Thyroid gland (tissue), 4 donors: ENCODE data around the gene CDK13. TPM values are rescaled to one million over a fixed set of nuclear protein-coding genes. Genes with fewer than 3 reads are reported as not detected.

Experiments
- DNase-seq, 2 donors: peaks; one replicate each; pipeline ENCODE4 v3.0.0-alpha.2; 2019
- H3K27ac ChIP-seq, 3 donors: fragments of 200-600 bp; sonication (generic); 1 replicate in 2 of 3; 2 replicates in 1 of 3; pipeline ENCODE4 v1.5.1; 2016 to 2019; ENCODE audit warnings: mild to moderate bottlenecking in 1 of 3, moderate library complexity in 1 of 3
- H3K27me3 ChIP-seq: fragments of 200-600 bp; sonication (generic); one replicate; pipeline ENCODE4 v1.5.1; 2019
- H3K36me3 ChIP-seq, 2 donors: fragments of 200-600 bp; sonication (generic); one replicate each; pipeline ENCODE4 v1.5.1; 2016 to 2019
- H3K4me1 ChIP-seq, 2 donors: fragments of 200-600 bp; sonication (generic); one replicate each; pipeline ENCODE4 v1.5.1; 2017 to 2019
- H3K4me3 ChIP-seq, 3 donors: fragments of 200-600 bp; sonication (generic); replicated peaks in 1 of 3; 1 replicate in 2 of 3; 2 replicates in 1 of 3; pipeline ENCODE4 v1.5.1; 2016; ENCODE audit warnings: mild to moderate bottlenecking in 1 of 3
- H3K9me3 ChIP-seq: fragments of 200-600 bp; sonication (generic); one replicate; pipeline ENCODE4 v1.5.1; 2017
- POLR2A ChIP-seq, 2 donors: fragments of 450-650 bp; IDR thresholded peaks; one replicate each; pipeline ENCODE4 v1.6.1; 2017; ENCODE audit warnings: antibody characterized with exemption in 2 of 2, mild to moderate bottlenecking in 2 of 2, moderate library complexity in 1 of 2
- WGBS, 2 donors: methylation state at CpG; one replicate each; pipeline ENCODE4 v1.1.5; 2017; 5-methylcytosine and 5-hydroxymethylcytosine counted together
- intact Hi-C: fragments of 100-400 bp; cut with DNase I; formaldehyde crosslinking; loops from one replicate; pipeline ENCODE4 v1.15.1; 2023
- total RNA-seq, 4 donors: library from RNA; depleted of rRNA; stranded (reverse); fragments of >200 nt; gene quantifications; one replicate each; pipeline ENCODE4 v1.2.3, GENCODE V29; 2016
- TF ChIP-seq, protein P1 (sequence below), 6 experiments: fragments of 200-600 bp in 3 of 6; fragments of 450-650 bp in 3 of 6; sonication (generic) in 3 of 6; IDR thresholded peaks; one replicate each; pipeline ENCODE4 v1.5.1; 2016 to 2019; ENCODE audit warnings: antibody characterized with exemption in 6 of 6, mild to moderate bottlenecking in 2 of 6, inconsistent platforms in 1 of 6, moderate library complexity in 1 of 6

Gene CDK13
- total RNA-seq, 4 donors from 2014 or later: 131 to 191 (median 141) TPM

DNA sequence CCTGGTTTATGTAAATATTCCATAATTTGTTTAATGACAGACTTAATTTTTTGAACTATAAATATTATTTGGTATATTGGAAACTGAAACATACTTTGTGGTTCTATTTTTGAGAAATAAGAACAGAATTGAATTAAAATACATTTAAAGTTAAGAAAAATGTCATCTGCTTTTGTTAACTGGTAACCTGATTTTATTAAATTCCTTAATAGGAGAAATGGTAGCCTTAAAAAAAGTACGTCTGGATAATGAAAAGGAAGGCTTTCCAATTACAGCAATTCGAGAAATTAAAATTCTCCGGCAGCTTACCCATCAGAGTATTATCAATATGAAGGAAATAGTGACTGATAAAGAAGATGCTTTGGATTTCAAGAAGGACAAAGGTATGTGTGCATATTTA lies 51.6 kb downstream of the CDK13 start:
- Histone ChIP-seq H3K4me3 (no peak overlapping the region), H3K9me3 (no peaks in the 10 kb centered on the region), H3K27me3 (no peaks in the 10 kb centered on the region), H3K36me3 (no peaks in the 10 kb centered on the region), H3K27ac (no peak overlapping the region), H3K4me1 (no peaks in the 10 kb centered on the region)
- WGBS, 2 donors: 96 to 97% methylated on average over 3 of the region's 3 CpGs
- intact Hi-C loops: no loop called here
- TF ChIP-seq, protein P1, sequence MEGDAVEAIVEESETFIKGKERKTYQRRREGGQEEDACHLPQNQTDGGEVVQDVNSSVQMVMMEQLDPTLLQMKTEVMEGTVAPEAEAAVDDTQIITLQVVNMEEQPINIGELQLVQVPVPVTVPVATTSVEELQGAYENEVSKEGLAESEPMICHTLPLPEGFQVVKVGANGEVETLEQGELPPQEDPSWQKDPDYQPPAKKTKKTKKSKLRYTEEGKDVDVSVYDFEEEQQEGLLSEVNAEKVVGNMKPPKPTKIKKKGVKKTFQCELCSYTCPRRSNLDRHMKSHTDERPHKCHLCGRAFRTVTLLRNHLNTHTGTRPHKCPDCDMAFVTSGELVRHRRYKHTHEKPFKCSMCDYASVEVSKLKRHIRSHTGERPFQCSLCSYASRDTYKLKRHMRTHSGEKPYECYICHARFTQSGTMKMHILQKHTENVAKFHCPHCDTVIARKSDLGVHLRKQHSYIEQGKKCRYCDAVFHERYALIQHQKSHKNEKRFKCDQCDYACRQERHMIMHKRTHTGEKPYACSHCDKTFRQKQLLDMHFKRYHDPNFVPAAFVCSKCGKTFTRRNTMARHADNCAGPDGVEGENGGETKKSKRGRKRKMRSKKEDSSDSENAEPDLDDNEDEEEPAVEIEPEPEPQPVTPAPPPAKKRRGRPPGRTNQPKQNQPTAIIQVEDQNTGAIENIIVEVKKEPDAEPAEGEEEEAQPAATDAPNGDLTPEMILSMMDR (IDR thresholded peaks at IDR 0.05): no peak
- no peak for TF ChIP-seq POLR2A (IDR thresholded peaks at IDR 0.05)
- DNase-seq: no peak

GRCh38 chr7:40003597-40003996 lies 53.5 kb downstream of the CDK13 start:
- intact Hi-C loops: no loop called here
- no peak for DNase-seq
- TF ChIP-seq, protein P1 (IDR thresholded peaks at IDR 0.05): no peak
- no peak for TF ChIP-seq POLR2A (IDR thresholded peaks at IDR 0.05)
- H3K27me3 ChIP-seq: no peaks in the 10 kb centered on the region
- H3K27ac ChIP-seq: peak overlapping the region in 1 of 3 donors; percentile 9
- H3K36me3 ChIP-seq: no peaks in the 10 kb centered on the region
- H3K9me3 ChIP-seq: no peaks in the 10 kb centered on the region
- H3K4me3 ChIP-seq: no peak overlapping the region
- no peaks in the 10 kb centered on the region for H3K4me1 ChIP-seq
- WGBS, 2 donors: 70 to 73% methylated on average over 4 of the region's 4 CpGs

DNA sequence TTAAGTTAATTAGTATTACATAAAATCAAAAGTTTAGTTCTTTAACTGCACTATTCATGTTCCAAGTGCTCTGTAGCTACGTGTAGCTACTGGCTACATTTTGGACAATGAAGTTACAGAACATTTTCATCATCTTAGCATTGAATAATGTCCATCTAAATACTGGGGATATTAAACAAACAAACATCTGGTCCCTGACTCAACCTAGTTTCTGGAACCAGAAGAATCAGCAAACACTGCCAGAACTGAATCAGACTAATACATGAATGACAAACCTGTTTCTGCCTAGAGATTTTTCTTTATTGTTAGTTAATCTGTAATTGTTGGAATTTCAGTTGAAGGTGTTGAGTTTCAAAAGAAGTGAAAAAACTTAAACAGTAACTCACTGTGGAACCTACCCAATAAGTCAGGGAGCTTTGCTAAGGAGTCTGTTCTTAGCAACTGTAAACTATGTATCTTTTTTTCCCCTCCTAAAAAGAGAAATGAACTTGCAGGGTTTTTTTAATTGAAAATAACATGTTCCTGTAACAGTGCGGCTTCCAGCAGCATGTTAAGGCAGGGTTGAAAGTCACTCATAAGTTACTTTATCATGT lies 58.3 kb downstream of the CDK13 start:
- H3K27ac ChIP-seq: no peak overlapping the region
- no peaks in the 10 kb centered on the region for H3K9me3 ChIP-seq
- no peaks in the 10 kb centered on the region for H3K27me3 ChIP-seq
- TF ChIP-seq POLR2A (IDR thresholded peaks at IDR 0.05): no peak
- TF ChIP-seq, protein P1 (IDR thresholded peaks at IDR 0.05): no peak
- intact Hi-C loops: no loop called here
- no peak overlapping the region for H3K4me3 ChIP-seq
- H3K36me3 ChIP-seq: no peaks in the 10 kb centered on the region
- no peak for DNase-seq
- H3K4me1 ChIP-seq: no peaks in the 10 kb centered on the region
- 80 to 90% methylated on average over 2 of the region's 2 CpGs for WGBS, 2 donors

DNA sequence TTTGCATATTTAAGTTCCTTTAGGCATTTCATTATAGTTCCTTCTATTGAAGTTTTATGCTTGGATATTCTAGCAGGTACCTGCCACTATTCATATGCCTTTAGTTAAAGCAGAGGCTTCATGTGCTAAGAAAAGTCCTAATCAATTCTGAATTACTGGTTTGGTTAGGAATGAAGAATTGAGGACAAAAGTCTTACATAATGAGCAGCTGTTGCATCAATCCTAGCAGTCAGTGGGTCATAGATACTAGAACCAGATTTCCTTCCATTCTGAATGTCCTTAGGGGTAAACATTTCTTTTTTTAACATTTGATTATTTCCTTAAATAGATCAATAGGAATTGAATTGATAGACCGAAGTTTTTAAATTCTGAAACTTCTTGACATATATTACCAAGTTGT lies 59.2 kb downstream of the CDK13 start:
- no peak for TF ChIP-seq POLR2A (IDR thresholded peaks at IDR 0.05)
- TF ChIP-seq, protein P1 (IDR thresholded peaks at IDR 0.05): no peak
- intact Hi-C loops: no loop called here
- H3K36me3 ChIP-seq: no peaks in the 10 kb centered on the region
- 97 to 98% methylated on average over 1 of the region's 1 CpG for WGBS, 2 donors
- DNase-seq: no peak
- no peak overlapping the region for H3K4me3 ChIP-seq
- no peaks in the 10 kb centered on the region for H3K27me3 ChIP-seq
- H3K27ac ChIP-seq: no peak overlapping the region
- H3K4me1 ChIP-seq: no peaks in the 10 kb centered on the region
- no peaks in the 10 kb centered on the region for H3K9me3 ChIP-seq

GRCh38 chr7:40014376-40014775 lies 64.3 kb downstream of the CDK13 start:
- H3K4me3 ChIP-seq: no peak overlapping the region
- intact Hi-C loops: no loop called here
- no peak overlapping the region for H3K27ac ChIP-seq
- 92% methylated on average over 4 of the region's 4 CpGs for WGBS, 2 donors
- H3K36me3 ChIP-seq: no peaks in the 10 kb centered on the region
- H3K9me3 ChIP-seq: no peaks in the 10 kb centered on the region
- H3K4me1 ChIP-seq: peaks cover 0 to 8% of the 10 kb centered on the region in 2 donors
- no peaks in the 10 kb centered on the region for H3K27me3 ChIP-seq
- TF ChIP-seq, protein P1 (IDR thresholded peaks at IDR 0.05): no peak
- no peak for TF ChIP-seq POLR2A (IDR thresholded peaks at IDR 0.05)
- peak in 1 of 2 donors; percentile 10 for DNase-seq
